RCC 7860 (cell line): ENCODE data around the gene ACAP3.

ENCODE experiments used
- DNase-seq: peaks from one replicate; pipeline ENCODE4 v3.0.0-alpha.2; 2015; ENCODE audit warnings: low spot score
- FAIRE-seq: peaks from 2 replicates; lab custom pipeline; 2012; peaks lifted over from hg19 to GRCh38; lab: Jason Lieb, UNC

ACAP3 gene

GRCh38 chr1:1273209-1273511 lies 34.6 kb downstream of the ACAP3 start:
- no peak for DNase-seq
- FAIRE-seq, result no peak

GRCh38 chr1:1272341-1273208 lies 35.2 kb downstream of the ACAP3 start:
- no peak for FAIRE-seq
- peak; percentile 31 for DNase-seq

- DNase-seq (no peak), FAIRE-seq (no peak)
These were observed 36.9 kb downstream of the ACAP3 start for GRCh38 chr1:1270813-1271212.

GRCh38 chr1:1268284-1268682 lies 39.4 kb downstream of the ACAP3 start:
- DNase-seq, result no peak
- FAIRE-seq, result no peak

- no peak for DNase-seq
- no peak for FAIRE-seq
These were observed 40.0 kb downstream of the ACAP3 start for GRCh38 chr1:1267488-1268283.

- peak; percentile 99 for DNase-seq
- FAIRE-seq, result peak; percentile 97
These were observed 42.9 kb downstream of the ACAP3 start for GRCh38 chr1:1264868-1265272.

GRCh38 chr1:1264026-1264425 lies 43.7 kb downstream of the ACAP3 start:
- FAIRE-seq (no peak), DNase-seq (no peak)

GRCh38 chr1:1262758-1263157 lies 45.0 kb downstream of the ACAP3 start:
- no peak for FAIRE-seq
- no peak for DNase-seq

GRCh38 chr1:1262071-1262470 lies 45.7 kb downstream of the ACAP3 start:
- FAIRE-seq (no peak), DNase-seq (no peak)

GRCh38 chr1:1260843-1261560 lies 46.7 kb downstream of the ACAP3 start:
- FAIRE-seq (no peak), DNase-seq (no peak)

GRCh38 chr1:1259951-1260600 lies 47.7 kb downstream of the ACAP3 start:
- FAIRE-seq (no peak), DNase-seq (no peak)

- DNase-seq (no peak), FAIRE-seq (no peak)
These were observed 48.2 kb downstream of the ACAP3 start for GRCh38 chr1:1259540-1259939.

GRCh38 chr1:1259119-1259488 lies 48.6 kb downstream of the ACAP3 start:
- no peak for FAIRE-seq

GRCh38 chr1:1256956-1257871 lies 50.5 kb downstream of the ACAP3 start:
- no peak for FAIRE-seq
- DNase-seq, result no peak

More at GRCh38 chr1:1259119-1259488, 48.6 kb downstream of the ACAP3 start:
- DNase-seq, result no peak

GRCh38 chr1:1255611-1256010 lies 52.1 kb downstream of the ACAP3 start:
- DNase-seq (no peak), FAIRE-seq (no peak)

- FAIRE-seq (no peak), DNase-seq (no peak)
These were observed 52.7 kb downstream of the ACAP3 start for GRCh38 chr1:1255078-1255477.

GRCh38 chr1:1254667-1254998 lies 53.1 kb downstream of the ACAP3 start:
- no peak for DNase-seq
- no peak for FAIRE-seq

- DNase-seq, result no peak
- FAIRE-seq, result no peak
These were observed 53.6 kb downstream of the ACAP3 start for GRCh38 chr1:1253972-1254666.

GRCh38 chr1:1253314-1253713 lies 54.4 kb downstream of the ACAP3 start:
- DNase-seq (no peak), FAIRE-seq (no peak)
